NCI-H146 treated with DMSO at 0.1 percent for 48 hours (cell line): Measurements from ENCODE around the gene NRL.
"Not testable (repeated sequence)": the region's sequence is repeated elsewhere in the genome, so short reads cannot be mapped to it uniquely, and the experiment has no call there.

ENCODE experiments used
- DNase-seq: peaks from one replicate; lab custom pipeline; 2025; ENCODE audit not compliant: unreplicated experiment; lab: John Stamatoyannopoulos, UW

NRL gene

DNA sequence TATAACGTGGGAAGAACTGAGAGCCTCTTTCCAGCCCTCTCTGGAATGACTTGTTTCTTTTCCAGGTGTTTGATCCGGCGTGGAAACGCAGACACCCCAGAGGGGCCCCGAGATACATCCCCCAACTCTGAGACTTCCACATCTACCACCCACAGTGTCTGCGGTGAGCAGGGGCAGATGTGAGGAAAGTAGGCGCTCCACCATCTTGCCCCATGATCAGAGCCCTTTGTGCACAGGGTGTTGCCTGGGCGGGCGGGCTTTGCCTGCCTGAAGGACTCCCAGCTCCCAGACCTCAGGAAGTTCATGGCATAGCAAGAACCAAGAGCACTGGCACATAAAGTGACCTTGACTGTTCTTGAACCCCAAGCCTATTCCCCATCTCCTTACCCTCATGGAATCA is 60.1 kb downstream of the NRL start:
- DNase-seq: no peak

- DNase-seq: no peak
Observed at GRCh38 chr14:24054324-24054641, 60.5 kb downstream of the NRL start.

- no peak for DNase-seq
Observed at GRCh38 chr14:24053548-24054323, 61.0 kb downstream of the NRL start.

- no peak for DNase-seq
Observed at GRCh38 chr14:24052656-24053547, 61.8 kb downstream of the NRL start.

- peak; percentile 52 for DNase-seq
Observed at GRCh38 chr14:24051789-24052655, 62.7 kb downstream of the NRL start, which contains the start of gene CARMIL3. CARMIL3 (plus strand) TSS chr14:24052009; CDS start chr14:24052154, 145 bp downstream.

DNA sequence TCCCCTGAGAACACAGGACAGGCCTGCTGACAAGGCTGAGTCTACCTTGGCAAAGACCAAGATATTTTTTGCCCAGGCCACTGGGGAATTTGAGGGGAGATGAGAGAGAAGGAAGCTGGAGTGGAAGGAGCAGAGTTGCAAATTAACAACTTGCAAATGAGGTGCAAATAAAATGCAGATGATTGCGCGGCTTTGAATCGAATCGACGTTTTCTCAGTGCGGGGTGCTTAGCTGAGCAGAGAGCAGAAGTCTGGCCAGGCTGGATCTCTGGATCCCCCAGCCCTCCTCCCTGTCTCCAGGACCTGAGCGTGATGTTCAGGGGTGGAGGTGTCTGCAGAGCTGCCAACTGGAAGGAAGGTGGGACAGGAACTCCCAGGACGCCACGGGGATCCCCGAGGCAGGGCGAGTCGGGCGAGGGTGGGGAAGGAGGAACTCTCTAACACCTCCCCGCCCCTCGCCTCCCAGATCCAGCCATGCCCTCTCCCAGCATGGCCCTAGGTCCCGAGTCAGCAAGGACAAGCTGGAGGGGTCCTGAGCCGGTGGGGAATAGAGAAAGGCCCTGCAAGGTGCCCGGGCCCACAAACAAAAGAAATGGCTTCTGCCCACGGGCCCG is 63.5 kb downstream of the NRL start:
- DNase-seq: no peak

DNA sequence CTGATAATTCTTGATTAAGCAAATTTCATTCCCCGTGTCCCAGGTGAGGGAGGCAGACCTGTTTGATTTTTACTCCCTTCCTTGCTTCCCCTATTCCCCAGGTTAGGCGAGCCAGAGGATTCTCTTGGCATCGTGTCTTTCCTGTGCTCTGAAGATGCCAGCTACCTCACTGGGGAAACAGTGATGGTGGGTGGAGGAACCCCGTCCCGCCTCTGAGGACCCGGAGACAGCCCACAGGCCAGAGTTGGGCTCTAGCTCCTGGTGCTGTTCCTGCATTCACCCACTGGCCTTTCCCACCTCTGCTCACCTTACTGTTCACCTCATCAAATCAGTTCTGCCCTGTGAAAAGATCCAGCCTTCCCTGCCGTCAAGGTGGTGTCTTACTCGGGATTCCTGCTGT is 64.0 kb downstream of the NRL start:
- not testable (repeated sequence) for DNase-seq

DNA sequence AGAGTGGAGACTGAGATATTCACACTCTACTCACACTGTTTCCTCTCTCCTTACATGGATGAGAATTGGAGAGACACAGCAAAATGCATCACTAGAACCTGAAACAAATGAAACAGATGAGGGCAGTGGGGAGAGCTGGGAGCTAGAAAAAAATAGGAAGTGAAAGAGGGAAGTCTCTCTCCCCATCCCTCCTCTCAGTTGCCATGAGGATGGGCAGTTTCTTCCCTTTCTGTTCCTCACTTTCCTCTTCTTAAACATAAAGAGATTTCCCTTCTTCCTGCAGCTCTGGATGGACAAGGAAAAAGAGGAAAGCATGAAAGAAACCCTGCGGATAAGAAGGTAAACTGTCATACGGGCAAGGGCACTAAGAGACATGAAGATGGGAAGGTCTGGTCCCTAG is 65.7 kb downstream of the NRL start:
- not testable (repeated sequence) for DNase-seq

GRCh38 chr14:24042746-24043145 is 72.0 kb downstream of the NRL start:
- no peak for DNase-seq

- DNase-seq: no peak
Observed at GRCh38 chr14:24040692-24041091, 74.1 kb downstream of the NRL start.

GRCh38 chr14:24038686-24039085 is 76.1 kb downstream of the NRL start:
- no peak for DNase-seq

DNA sequence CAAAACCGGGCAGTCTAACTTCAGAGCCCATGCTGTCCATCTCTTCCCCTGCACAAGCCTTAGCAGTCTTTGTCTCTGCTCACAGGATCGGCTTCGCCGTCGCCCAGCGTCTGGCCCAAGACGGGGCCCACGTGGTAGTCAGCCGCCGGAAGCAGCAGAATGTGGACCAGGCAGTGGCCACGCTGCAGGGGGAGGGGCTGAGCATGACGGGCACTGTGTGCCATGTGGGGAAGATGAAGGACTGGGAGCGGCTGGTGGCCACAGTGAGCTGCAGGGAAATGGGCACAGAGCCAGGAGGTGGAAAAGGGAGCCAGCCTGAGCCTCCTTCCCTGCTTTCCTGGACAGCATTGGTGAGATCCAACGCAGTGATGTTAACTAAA is 77.1 kb downstream of the NRL start:
- DNase-seq: no peak

DNA sequence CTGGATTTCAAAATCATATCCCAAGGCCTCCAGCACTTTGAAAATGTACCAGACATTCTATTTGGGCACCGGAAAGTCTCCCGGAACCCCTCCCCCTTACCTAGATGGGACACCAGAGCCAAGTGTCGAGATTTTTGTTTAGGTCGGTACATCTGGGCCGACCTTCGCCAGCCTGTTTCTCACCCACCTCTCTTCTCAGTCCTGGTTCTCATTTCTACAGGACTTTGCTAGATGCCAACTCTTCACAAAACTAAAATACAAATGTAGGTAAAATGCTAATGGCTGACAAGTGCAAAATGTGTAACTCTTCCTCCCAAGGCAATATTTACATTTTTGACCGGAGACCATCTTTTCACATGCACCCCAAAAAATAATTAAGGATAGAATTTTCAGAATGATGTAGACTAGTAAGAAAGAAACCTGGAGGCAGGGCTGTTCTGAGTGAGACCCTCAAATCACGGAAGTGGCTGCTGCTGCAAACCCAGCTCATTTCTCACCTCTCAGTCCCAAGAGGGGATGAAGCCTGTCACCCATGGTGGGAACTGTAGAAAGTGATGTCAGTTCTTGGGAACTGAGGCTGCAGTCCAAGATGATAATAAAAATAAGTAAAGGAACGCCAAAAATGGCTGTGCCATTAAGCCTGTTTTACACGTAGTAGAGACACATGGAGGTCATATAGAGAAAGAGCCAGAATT is 77.6 kb downstream of the NRL start:
- not testable (repeated sequence) for DNase-seq

DNA sequence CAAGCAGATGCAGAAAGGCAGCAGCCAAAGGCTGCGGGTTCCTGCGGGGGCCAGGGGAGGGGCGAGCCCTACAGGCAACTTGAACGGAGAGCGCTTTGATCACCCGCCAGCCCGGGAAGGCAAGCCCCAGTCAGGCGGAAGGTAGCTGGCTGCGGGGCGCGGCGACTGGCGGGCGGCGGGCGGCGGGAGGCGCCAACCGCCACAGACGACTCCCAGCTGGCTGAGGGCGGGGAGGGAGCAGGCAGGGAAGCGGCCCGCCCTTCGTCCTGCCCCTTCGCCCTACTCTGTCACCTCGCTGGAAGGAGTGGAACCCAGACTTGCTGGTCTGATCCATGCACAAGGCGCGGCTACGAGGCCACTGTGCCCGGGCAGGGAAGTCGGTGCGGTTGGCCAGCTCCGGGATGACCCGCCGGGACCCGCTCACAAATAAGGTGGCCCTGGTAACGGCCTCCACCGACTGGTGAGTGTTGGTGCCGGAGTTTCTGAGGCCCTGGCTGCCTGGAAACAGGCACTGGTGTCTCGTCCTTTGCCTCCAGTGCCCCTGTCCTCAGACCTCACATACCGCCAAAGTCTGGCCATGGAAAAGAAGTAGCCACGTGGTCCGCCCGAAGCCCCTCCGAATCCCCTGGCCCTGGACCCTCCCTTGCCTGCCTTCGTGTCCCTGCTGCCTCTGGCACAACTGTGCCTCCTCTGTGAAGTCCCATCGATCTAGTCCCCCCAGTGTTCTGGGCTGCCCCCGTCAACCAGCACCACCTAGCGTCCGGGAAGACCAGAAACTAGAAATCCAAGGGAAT is 78.4 kb downstream of the NRL start:
- DNase-seq: peak; percentile 54

- peak; percentile 14 for DNase-seq
Observed at GRCh38 chr14:24035769-24036168, 79.0 kb downstream of the NRL start.

DNA sequence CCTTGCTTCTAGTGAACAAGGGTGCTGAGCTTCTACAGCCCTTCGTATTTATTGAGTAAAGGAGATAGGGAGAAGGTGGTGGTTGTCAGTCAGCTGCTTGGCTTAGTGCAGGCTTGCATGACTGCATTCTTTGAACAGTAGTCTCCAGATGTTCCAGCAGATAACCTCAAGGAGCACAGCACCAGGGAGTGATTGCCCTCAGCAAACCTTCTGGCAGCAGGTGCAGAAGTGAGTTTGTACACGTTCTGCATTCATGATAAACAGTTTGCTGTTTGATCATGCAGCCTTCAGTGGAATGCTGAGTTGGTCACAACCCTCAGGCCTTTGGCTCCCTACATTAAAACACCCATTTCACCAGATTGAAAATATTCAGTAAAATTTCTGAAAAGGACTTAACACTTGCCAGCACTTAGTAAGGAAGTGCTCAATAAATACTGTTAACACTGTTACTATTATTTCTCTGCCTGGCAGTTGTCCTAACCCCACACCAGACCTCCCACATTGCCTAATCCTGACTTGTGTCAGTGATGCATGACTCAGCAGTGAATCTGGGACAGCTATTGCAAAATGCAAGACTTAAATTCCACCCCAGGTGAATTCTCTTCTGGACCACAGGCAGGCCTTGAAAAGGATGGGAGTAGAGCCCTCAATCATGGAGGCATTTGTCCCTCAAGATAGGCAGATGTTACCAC is 81.9 kb downstream of the NRL start:
- no peak for DNase-seq

DNA sequence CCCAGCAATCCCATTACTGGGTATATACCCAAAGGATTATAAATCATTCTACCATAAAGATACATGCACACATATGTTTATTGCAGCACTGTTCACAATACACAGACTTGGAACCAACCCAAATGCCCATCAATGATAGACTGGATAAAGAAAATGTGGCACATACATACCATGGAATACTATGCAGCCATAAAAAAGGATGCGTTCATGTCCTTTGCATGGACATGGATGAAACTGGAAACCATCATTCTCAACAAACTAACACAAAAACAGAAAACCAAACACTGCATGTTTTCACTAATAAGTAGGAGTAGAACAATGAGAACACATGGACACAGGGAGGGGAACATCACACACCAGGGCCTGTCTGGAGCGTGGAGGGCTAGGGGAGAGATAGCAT is 83.4 kb downstream of the NRL start:
- not testable (repeated sequence) for DNase-seq

GRCh38 chr14:24029687-24030086 is 85.1 kb downstream of the NRL start:
- DNase-seq: not testable (repeated sequence)
